ENCODE measurements around the gene RAD51. TPM values are rescaled to one million over a fixed set of nuclear protein-coding genes. Genes with fewer than 3 reads are reported as not detected.

Gene RAD51
- total and polyA plus RNA-seq, 4 donors: 0.95 to 2.2 (median 1.2) TPM

- Histone ChIP-seq H3K4me3 (no peak overlapping the region), H3K9ac (ENCODE audit: insufficient read depth in 1 of 2, low read length in 2 of 2) (no peak overlapping the region), H3K36me3 (ENCODE audit: control insufficient read depth in 4 of 4, insufficient read depth in 4 of 4, low read length in 4 of 4) (peaks cover 0 to 6% (median 0%) of the 10 kb centered on the region in 4 donors), H3K4me1 (ENCODE audit: control insufficient read depth in 5 of 5, insufficient read depth in 5 of 5, low read length in 5 of 5) (no peaks in the 10 kb centered on the region), H3K27ac (ENCODE audit: low read depth in 1 of 2, low read length in 1 of 2) (no peak overlapping the region), H3K27me3 (ENCODE audit: control insufficient read depth in 3 of 3, insufficient read depth in 3 of 3, low read length in 2 of 3) (no peaks in the 10 kb centered on the region), H3K9me3 (ENCODE audit: control insufficient read depth in 4 of 4, insufficient read depth in 3 of 4, low read length in 3 of 4) (peaks cover 0 to 1% (median 0%) of the 10 kb centered on the region in 4 donors)
- DNase-seq: no peak
- no peak for TF ChIP-seq CTCF (IDR thresholded peaks at IDR 0.05; ENCODE audit: control extremely low read depth, extremely low read depth)
- ATAC-seq (ENCODE audit: insufficient read depth, low FRiP score): no peak
- WGBS, 2 donors: 66 to 73% methylated on average over 2 of the region's 2 CpGs
Measured at GRCh38 chr15:40714144-40714543, 19.2 kb downstream of the RAD51 start.

GRCh38 chr15:40716165-40716564, 21.2 kb downstream of the RAD51 start:
- no peak overlapping the region for H3K9ac ChIP-seq (ENCODE audit: insufficient read depth in 1 of 2, low read length in 2 of 2)
- DNase-seq (no peak), ATAC-seq (ENCODE audit: insufficient read depth, low FRiP score) (no peak)
- no peak overlapping the region for H3K27ac ChIP-seq (ENCODE audit: low read depth in 1 of 2, low read length in 1 of 2)
- H3K9me3 ChIP-seq (ENCODE audit: control insufficient read depth in 4 of 4, insufficient read depth in 3 of 4, low read length in 3 of 4): peaks cover 0 to 1% (median 0%) of the 10 kb centered on the region in 4 donors
- H3K4me1 ChIP-seq (ENCODE audit: control insufficient read depth in 5 of 5, insufficient read depth in 5 of 5, low read length in 5 of 5): no peaks in the 10 kb centered on the region
- TF ChIP-seq CTCF (IDR thresholded peaks at IDR 0.05; ENCODE audit: control extremely low read depth, extremely low read depth): no peak
- peaks cover 0 to 3% (median 0%) of the 10 kb centered on the region in 4 donors for H3K36me3 ChIP-seq (ENCODE audit: control insufficient read depth in 4 of 4, insufficient read depth in 4 of 4, low read length in 4 of 4)
- H3K27me3 ChIP-seq (ENCODE audit: control insufficient read depth in 3 of 3, insufficient read depth in 3 of 3, low read length in 2 of 3): no peaks in the 10 kb centered on the region
- WGBS, 2 donors: 87 to 88% methylated on average over 6 of the region's 6 CpGs
- no peak overlapping the region for H3K4me3 ChIP-seq

GRCh38 chr15:40721701-40722100, 26.7 kb downstream of the RAD51 start:
- no peaks in the 10 kb centered on the region for H3K36me3 ChIP-seq (ENCODE audit: control insufficient read depth in 4 of 4, insufficient read depth in 4 of 4, low read length in 4 of 4)
- DNase-seq (no peak), ATAC-seq (ENCODE audit: insufficient read depth, low FRiP score) (no peak)
- no peak overlapping the region for H3K9ac ChIP-seq (ENCODE audit: insufficient read depth in 1 of 2, low read length in 2 of 2)
- no peaks in the 10 kb centered on the region for H3K9me3 ChIP-seq (ENCODE audit: control insufficient read depth in 4 of 4, insufficient read depth in 3 of 4, low read length in 3 of 4)
- 48 to 78% methylated on average over 1 of the region's 1 CpG for WGBS, 2 donors
- H3K27ac ChIP-seq (ENCODE audit: low read depth in 1 of 2, low read length in 1 of 2): no peak overlapping the region
- H3K27me3 ChIP-seq (ENCODE audit: control insufficient read depth in 3 of 3, insufficient read depth in 3 of 3, low read length in 2 of 3): no peaks in the 10 kb centered on the region
- no peak overlapping the region for H3K4me3 ChIP-seq
- no peak for TF ChIP-seq CTCF (IDR thresholded peaks at IDR 0.05; ENCODE audit: control extremely low read depth, extremely low read depth)
- no peaks in the 10 kb centered on the region for H3K4me1 ChIP-seq (ENCODE audit: control insufficient read depth in 5 of 5, insufficient read depth in 5 of 5, low read length in 5 of 5)

GRCh38 chr15:40722354-40722753, 27.4 kb downstream of the RAD51 start:
- no peak overlapping the region for H3K27ac ChIP-seq (ENCODE audit: low read depth in 1 of 2, low read length in 1 of 2)
- TF ChIP-seq CTCF (IDR thresholded peaks at IDR 0.05; ENCODE audit: control extremely low read depth, extremely low read depth): no peak
- ATAC-seq (ENCODE audit: insufficient read depth, low FRiP score): no peak

More at GRCh38 chr15:40722354-40722753, 27.4 kb downstream of the RAD51 start:
- no peak overlapping the region for H3K4me3 ChIP-seq
- H3K27me3 ChIP-seq (ENCODE audit: control insufficient read depth in 3 of 3, insufficient read depth in 3 of 3, low read length in 2 of 3): no peaks in the 10 kb centered on the region
- 94 to 95% methylated on average over 4 of the region's 4 CpGs for WGBS, 2 donors
- DNase-seq: no peak
- H3K9ac ChIP-seq (ENCODE audit: insufficient read depth in 1 of 2, low read length in 2 of 2): no peak overlapping the region
- no peaks in the 10 kb centered on the region for H3K36me3 ChIP-seq (ENCODE audit: control insufficient read depth in 4 of 4, insufficient read depth in 4 of 4, low read length in 4 of 4)
- H3K9me3 ChIP-seq (ENCODE audit: control insufficient read depth in 4 of 4, insufficient read depth in 3 of 4, low read length in 3 of 4): no peaks in the 10 kb centered on the region
- no peaks in the 10 kb centered on the region for H3K4me1 ChIP-seq (ENCODE audit: control insufficient read depth in 5 of 5, insufficient read depth in 5 of 5, low read length in 5 of 5)
